Esophagus squamous epithelium (tissue), 4 donors: ENCODE results near the gene GRK7.

Experiments used
- CTCF ChIP-seq, 6 experiments: fragments of 450-650 bp in 4 of 6; fragments of 200-600 bp in 2 of 6; sonication (generic) in 2 of 6; IDR thresholded peaks; one replicate each; pipeline ENCODE4 v1.5.1; 2016 to 2019; ENCODE audit warnings: antibody characterized with exemption in 6 of 6, mild to moderate bottlenecking in 4 of 6, moderate library complexity in 4 of 6
- POLR2A ChIP-seq, 4 donors: fragments of 450-650 bp; IDR thresholded peaks; one replicate each; pipeline ENCODE4 v1.6.1; 2017; ENCODE audit warnings: antibody characterized with exemption in 4 of 4, mild to moderate bottlenecking in 4 of 4, moderate library complexity in 3 of 4

- TF ChIP-seq CTCF (IDR thresholded peaks at IDR 0.05) = no peak
- TF ChIP-seq POLR2A (IDR thresholded peaks at IDR 0.05) = no peak
Observed at GRCh38 chr3:141754032-141754431, 9.2 kb upstream of the GRK7 start.
